Head of caudate nucleus (tissue), 42 donors: Measurements from ENCODE around the gene BZW2.
"Not testable (repeated sequence)": the region's sequence is repeated elsewhere in the genome, so short reads cannot be mapped to it uniquely, and the experiment has no call there.

Source experiments
- DNase-seq, 42 donors: peaks; one replicate each; pipeline versions ENCODE4 v3.0.0 to v3.0.0-alpha.2; 2020 to 2021; ENCODE audit warnings: mixed read lengths in 7 of 42
- intact Hi-C: fragments of 100-400 bp; cut with DNase I; formaldehyde crosslinking; loops from one replicate; pipeline ENCODE4 v1.15.0; 2022

BZW2 gene

DNA sequence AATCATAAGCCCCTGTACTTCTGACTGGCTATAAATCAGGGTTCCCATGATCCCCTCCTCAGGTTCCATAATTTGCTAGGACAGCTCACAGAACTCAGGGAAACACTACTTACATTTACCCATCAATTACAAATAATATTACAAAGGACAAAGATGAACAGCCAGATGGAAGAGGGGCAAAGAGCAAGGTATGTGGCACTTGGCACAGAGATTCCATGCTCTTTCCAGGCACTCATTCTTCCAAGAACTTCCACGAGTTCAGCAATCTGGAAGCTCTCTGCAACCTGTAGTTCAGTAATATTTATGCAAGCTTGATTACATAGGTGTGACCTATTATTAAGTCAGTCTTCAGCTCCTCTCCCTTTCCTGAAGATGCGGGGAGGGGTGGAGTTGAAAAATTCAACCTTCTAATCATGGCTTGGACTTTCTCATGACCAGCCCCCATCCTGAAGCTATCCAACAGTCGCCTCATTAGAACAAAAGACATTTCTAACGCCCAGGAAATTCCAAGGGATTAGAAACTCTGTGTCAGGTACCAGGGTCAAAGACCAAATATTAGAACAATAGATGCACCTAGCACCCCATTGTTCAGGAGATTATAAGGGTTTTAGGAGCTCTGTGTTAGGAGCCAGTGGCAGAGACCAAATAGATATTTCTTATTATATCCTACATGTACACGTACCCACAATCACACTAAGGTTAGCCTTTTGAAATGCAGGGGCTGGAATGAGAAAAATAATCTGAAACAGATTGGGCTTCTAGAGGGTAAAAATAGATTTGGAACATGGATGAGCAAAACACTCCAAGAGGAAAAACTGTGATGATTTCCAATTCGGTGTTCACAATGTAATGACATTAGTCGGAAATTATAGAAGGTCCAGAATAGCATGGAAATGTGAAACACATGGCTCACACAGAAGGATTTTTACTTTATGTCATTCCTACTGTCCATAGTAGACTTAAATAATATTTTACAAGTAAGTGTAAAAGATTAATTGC lies 7.4 kb upstream of the BZW2 start:
- no peak for DNase-seq
- intact Hi-C loops: no loop called here

DNA sequence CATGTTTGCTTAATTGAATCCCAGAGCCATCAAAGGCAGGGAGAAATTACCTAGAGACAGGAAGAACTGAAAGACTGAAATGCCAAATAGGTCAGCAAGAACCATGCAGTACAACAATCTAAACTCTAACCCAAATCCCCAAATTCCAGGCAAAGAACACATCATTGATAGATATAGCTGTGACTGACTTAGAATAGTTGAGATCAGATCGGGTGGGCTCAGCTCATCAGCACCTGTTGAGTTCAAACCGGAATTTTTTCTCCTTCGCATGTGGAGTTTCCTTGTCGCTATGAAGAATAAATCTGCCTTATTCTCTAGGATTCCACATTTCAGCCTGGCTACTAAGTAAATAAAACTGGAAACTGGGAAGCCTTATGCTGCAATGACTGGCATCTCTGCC lies 1.8 kb upstream of the BZW2 start:
- intact Hi-C loops: no loop called here
- no peak for DNase-seq

DNA sequence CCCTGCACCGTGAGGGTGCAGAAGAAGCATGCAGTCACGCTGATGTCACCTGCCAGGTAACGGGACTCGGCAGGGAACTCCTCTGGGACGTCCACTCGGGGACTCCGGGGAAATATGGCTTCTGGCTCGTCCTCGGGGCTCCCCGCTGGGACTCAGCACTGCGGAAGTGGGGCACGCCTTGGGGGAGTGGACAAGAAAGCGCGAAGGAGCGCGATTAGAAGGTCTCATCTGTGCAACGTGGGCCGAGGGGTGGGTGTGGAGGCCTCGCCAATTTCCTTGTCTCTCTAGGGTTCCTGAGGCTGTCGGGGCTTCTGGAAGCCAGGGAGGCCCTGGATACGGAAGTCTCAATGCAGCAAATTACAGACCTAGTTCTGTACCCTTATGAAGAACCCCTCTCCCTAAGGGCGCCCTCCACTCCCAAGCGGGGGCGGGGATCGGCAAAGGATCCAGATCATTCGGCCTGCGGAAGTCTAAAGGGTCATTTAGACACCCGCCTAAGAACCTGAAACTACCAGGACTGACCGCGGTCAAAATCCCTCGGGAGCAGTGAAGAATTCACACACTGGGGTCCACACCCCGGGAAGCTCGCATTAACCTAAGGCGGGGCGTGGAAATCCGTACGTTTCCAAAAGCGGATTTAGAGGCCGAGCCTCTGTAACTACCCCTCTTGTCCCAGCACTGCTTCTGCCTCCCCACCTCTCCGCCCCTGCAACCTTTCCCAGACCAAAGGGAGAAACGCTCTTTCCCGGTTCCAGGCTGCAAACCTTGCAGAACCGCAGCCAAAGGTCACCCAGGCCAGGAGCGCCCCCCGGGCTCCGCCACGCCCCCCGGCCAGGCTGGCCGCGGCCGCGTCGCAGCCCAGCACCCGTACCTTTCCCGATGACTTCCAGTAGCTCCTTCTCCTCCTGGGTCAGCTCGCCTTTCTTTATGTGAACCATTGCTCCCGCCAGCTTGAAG lies 1.1 kb upstream of the BZW2 start:
- peak; percentile 16 to 76 (median 52) for DNase-seq
- intact Hi-C loops: loop anchor here (5.0 kb wide), 1 partner anchor 223 kb away; the partner anchor contains the start of gene CRPPA

DNA sequence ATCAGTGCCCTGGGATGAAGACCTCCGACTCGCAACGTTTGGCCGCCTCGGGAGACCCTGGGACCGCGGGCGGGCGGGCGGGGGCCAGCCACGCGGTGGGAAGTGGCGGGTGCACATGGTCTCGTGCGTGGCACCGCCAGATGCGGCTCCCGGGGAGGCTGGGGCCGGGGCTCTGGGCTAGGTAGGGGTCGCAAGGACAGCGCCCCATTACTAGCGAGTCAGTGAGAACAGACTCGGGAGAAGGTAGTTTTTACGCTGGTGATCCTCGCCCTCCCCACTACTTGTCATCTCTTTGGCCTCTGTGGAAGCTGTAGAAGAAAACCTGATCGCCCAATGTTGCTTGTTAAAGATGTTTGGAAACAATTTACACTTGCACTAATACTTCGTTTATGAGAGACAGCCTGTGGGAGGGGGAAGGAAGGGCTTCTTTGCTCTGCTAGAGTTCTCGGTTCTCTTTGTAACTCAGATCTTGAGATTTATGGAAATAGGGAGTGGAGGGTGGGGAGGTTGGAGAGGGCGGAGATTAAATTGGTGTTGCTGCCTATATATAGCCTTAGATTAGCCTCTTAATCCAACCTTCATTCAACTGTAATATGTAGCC lies 591 bp downstream of the BZW2 start:
- intact Hi-C loops: loop anchor here (5.0 kb wide), 1 partner anchor 224 kb away; the partner anchor contains the start of gene CRPPA
- DNase-seq: peak in 28 of 42 donors; percentile 5 to 65 (median 30)

DNA sequence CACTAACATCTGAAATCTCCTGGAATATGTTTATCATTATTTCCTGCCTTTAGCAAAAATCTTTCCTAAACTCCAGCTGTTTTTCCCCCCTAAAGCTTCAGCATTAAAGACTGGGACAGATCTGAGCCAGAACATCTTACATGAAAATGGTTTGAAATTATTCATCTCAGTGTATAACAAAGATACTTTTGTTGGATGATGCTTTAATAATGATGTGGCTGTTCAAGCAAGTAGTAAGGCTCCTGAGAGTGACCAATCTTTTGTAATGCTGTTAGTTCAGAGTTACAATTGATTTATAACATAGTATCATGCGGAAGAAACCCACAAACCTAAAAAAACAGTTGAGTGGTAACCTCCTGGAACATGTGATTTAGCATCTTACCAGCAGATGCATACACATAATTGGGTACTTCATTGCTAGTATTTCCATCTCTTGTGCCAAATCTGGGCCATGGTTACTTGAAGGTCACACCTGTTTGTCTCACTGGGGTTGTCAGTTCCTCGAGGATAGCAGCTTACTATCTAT lies 1.5 kb downstream of the BZW2 start:
- intact Hi-C loops: loop anchor here (5.0 kb wide), 1 partner anchor 225 kb away; the partner anchor contains the start of gene CRPPA
- peak in 1 of 42 donors; percentile 13 for DNase-seq

DNA sequence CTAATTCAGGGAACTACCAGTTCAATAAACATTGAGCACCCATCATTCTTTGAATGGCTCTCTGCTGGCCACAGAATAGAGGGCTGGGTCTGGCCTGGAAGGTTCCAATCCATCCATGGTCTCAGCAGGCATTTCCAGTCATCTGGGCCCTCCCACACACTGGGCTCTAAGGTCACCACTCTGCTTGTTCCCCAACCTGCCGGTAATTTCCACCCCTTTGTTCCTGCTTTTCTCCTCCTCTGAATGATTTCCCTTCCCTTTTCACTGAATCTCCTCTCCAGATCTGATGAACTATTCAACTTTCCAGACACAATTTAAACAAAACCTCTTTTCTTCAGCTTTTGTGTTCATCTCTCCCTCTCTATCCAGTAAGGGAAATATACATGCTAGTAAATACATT lies 2.6 kb downstream of the BZW2 start:
- intact Hi-C loops: loop anchor here (5.0 kb wide), 1 partner anchor 226 kb away; the partner anchor contains the start of gene CRPPA
- no peak for DNase-seq

DNA sequence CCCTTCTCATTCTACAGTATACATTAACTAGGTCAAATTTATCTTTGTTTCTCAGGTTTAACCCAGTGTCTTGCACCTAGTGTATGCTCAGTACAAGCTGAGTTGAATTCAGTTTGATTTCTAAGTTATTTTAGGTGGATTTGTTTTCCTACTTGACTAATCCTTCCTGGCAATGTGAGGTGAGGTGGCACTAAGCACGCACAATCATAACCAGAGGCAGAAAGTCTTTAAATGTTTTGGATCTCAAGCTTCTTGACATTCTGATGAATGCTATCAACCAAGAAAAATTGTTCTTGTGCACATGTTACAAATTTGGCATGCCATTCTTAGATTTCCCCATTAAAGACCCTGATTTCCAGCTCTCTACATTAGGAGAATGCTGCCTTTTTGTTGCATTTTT lies 3.2 kb downstream of the BZW2 start:
- DNase-seq: peak in 1 of 42 donors; percentile 18
- intact Hi-C loops: loop anchor here (5.0 kb wide), 1 partner anchor 227 kb away; the partner anchor contains the start of gene CRPPA

DNA sequence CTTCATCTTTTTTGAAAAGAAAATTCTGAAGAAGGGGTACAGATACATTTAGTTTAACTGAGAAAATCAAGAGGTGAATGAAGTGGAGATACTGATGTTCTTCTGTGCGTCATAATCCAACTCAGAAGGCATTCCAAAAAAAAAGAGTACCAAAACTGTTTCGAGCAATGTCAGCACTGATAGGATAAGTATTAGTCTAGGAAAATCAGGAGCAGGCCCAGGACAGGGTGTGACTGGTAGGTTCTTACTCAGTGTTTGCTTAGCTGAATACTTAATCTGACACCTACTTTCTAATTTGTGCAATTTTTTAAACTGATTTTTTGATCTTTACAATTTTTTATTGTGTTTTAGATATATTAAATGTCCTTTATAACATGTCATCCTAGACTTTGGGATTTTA lies 4.3 kb downstream of the BZW2 start:
- DNase-seq: peak in 3 of 42 donors; percentile 11 to 51 (median 16)
- intact Hi-C loops: no loop called here

DNA sequence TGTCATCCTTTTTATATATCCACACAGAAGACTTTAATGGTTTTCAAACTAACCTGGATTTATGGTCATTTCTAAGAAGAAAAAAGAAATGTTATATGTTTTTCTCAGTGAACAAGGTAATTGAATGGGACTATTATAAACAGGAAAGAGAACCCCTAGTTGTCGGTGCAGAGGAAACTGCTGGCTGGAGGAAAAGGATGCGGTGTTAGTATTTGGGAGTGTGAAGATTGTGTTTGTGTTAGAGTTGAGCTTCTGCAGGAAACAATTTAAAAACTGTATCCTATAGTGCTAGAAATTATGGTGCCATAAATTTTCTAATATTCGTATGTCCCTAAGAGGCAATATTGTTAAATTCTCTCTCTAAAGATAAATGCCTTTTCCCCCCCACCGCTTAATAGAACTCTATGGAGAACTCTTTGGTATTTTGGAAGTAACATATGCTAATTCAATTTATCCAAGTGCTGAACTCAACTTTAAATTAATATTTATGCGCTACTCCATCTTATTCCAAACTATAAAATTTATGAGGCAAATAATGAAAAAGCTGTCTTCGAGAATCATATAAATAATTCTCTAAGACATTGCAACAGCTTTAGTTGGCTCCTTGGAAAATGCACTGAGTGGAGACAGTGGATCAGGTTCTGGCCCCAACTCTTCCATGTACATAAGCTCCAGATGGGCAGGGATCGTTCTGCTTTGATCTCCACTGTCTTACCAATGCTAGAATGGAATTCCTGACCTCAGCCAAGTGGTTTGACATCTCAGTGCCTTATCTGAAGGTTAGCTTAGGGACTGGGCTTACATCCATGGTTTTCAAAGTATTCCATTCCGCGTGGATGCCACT lies 5.6 kb downstream of the BZW2 start:
- intact Hi-C loops: no loop called here
- DNase-seq: no peak

DNA sequence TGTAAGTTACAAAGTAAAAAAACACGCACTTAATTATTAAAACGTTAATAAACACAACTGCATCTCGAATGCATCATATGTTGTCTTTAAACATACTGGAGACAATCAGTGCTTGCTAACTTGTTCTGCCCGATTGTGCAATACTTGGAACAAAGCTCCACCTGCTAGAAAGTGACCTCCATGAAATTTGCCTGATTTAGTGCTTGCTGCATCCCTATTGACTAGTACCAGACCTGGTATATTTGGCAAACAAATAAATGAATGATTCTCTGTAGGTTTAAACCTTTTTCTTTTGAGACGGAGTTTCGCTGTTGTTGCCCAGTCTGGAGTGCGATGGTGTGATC lies 6.2 kb downstream of the BZW2 start:
- intact Hi-C loops: no loop called here
- DNase-seq: no peak

DNA sequence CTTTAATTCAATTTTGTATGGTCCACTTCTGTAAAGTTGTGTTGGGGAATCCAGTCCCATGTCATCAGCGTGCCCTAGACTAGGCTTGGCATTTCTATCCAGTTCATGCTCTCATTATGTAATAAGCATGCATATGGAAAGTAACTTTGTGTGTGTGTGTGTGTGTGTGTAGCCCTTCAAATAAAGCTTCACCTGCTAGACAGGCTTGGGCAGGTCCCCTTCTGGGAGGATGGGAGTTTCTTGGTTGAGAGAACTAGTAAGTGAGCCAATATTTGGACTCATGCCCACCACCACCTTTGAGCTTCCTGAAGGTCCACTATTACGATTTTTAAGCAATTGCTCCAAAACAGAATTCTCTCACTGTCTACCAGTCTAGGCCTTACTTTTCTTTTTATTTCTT lies 6.9 kb downstream of the BZW2 start:
- DNase-seq: no peak
- intact Hi-C loops: no loop called here

DNA sequence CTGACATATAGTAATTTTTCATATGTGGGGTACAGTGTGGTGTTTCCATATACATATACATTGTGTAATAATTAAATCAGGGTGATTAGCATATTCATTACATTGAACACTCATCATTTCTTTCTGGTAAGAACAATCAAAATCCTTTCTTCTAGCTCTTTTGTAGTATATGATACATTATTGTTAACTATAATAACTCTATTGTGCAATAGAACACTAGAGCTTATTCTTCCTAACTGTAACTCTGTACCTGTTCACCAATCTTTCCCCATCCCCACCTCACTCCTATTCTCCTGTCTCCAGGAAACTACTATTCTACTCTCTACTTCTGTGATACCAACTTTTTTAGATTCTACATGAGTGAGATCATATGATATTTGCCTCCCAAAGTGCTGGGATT lies 9.4 kb downstream of the BZW2 start:
- intact Hi-C loops: no loop called here
- DNase-seq: no peak

DNA sequence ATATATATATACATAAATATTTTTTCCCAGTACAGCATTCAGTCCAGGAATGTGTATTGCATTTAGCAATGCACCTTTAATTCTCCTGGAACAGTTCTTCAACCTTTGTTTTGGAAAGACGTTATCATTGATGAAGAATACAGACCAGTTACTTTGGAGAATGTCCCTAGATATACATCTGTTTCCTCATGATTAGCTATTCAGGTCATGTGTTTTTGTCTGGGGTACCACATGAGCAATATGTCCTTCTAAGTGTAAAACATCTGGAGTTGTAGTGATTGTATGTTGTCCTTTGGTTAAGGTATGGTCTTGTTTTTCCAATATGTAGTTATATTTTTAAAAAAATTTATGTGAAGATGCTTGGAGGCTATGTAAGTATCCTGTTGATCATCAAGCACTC lies 10.2 kb downstream of the BZW2 start:
- intact Hi-C loops: no loop called here
- DNase-seq: no peak

DNA sequence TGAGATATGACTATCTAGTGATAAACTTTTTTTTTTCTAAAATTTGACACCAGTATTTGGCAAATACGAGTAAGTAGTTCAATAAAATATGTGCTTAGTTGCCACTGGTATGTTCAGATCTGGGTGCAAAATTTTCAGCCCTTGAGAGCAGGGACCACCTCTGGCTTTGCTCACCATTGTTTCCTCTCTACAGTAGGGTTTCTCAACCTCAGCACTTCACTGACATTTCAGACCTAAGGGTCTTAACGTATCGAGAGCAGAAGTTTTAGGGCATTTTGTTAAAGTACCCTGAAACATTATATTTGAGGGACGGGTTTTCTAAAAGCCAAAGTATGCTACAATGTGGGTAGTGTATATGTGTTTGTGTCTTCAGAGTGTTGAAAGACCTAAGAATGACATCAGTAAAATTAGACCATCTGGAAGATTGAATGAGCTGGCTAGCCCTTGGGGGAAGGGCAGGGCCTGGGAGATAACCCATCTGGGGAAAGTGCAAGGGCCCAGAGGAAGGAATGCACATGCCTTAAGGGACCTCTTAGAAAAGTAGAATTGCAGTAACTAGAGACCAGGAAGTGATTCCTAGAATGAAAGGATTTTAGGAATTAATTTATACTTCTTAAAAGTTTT lies 11.8 kb downstream of the BZW2 start:
- intact Hi-C loops: no loop called here
- no peak for DNase-seq

DNA sequence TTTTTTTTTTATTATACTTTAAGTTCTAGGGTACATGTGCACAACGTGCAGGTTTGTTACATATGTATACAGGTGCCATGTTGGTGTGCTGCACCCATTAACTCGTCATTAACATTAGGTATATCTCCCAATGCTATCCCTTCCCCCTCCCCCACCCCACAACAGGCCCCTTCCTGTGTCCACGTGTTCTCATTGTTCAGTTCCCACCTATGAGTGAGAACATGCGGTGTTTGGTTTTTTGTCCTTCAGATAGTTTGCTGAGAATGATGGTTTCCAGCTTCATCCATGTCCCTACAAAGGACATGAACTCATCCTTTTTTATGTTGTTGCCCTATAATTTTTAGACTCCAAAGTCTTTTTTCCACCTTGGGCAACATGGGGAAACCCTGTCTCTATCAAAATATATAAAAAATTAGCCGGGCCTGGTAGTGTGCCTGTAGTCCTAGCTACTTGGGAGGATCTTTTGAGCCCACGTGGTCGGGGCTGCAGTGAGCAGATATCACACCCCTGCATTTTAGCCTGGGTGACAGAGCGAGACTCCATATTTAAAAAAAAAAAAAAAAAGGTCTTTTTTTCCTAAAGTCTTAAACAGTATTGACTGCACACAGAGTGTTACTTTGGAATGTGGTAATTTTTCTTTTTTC lies 14.0 kb downstream of the BZW2 start:
- intact Hi-C loops, DNase-seq: not testable (repeated sequence)

DNA sequence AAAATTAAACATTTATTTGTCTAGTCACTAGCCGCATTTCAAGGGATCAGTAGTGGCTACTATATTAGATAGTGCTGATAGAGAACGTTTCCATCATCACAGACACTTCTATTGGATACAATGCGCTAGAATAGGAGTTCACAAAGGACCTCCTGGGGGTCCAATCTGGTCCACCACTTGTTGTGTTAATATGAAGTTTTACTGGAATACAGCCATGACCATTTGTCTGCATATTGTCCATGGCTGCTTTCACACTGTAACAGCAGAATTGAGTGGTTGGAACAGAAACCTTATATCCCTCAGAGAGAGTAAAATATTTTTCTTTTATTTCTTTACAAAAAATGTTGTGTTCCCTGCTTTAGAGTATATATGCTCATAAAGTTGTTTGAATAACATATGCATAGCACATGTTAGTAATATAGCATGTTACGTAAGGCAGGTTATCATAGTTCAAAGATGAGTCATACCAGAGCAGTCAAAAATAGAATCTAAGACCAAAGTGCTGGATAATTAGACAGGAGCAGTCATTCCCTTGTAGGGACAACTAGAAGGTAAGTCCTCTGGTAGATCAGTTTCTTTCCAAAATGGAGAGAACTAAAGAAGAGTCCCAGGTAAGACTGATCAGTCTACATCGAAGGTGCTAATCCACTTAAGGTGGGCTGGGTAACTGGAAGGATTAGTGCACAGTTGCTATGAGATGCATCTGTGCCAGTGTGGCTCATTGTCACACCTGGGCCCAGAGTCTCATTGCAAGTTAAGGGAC lies 14.9 kb downstream of the BZW2 start:
- intact Hi-C loops: no loop called here
- no peak for DNase-seq
